ENCODE results near the gene SLC25A17. TPM values are rescaled to one million over a fixed set of nuclear protein-coding genes. Genes with fewer than 3 reads are reported as not detected.
A peak's percentile ranks its signal among the peaks of the same experiment; 100 is the strongest.
"Not testable (repeated sequence)": the region's sequence is repeated elsewhere in the genome, so short reads cannot be mapped to it uniquely, and the experiment has no call there.

The SLC25A17 gene
- total RNA-seq, 1 donor from 2014 or later: 26.2 TPM

GRCh38 chr22:40758851-40759250 lies 60.3 kb downstream of the SLC25A17 start:
- not testable (repeated sequence) for DNase-seq (ENCODE audit: low read depth)

- DNase-seq (ENCODE audit: low read depth): no peak
Observed at GRCh38 chr22:40758390-40758789, 60.8 kb downstream of the SLC25A17 start.

GRCh38 chr22:40757071-40757470 lies 62.1 kb downstream of the SLC25A17 start:
- no peak for DNase-seq (ENCODE audit: low read depth)

GRCh38 chr22:40753114-40753513 lies 66.0 kb downstream of the SLC25A17 start:
- no peak for DNase-seq (ENCODE audit: low read depth)

- DNase-seq (ENCODE audit: low read depth): no peak
Observed at GRCh38 chr22:40751250-40751649, 67.9 kb downstream of the SLC25A17 start.

- no peak for DNase-seq (ENCODE audit: low read depth)
Observed at GRCh38 chr22:40749829-40750228, 69.3 kb downstream of the SLC25A17 start.

GRCh38 chr22:40748388-40749355 lies 70.5 kb downstream of the SLC25A17 start:
- no peak for DNase-seq (ENCODE audit: low read depth)

- DNase-seq (ENCODE audit: low read depth): no peak
Observed at GRCh38 chr22:40747361-40747760, 71.8 kb downstream of the SLC25A17 start.

- no peak for DNase-seq (ENCODE audit: low read depth)
Observed at GRCh38 chr22:40746428-40747220, 72.5 kb downstream of the SLC25A17 start.

GRCh38 chr22:40743768-40744167 lies 75.4 kb downstream of the SLC25A17 start:
- DNase-seq (ENCODE audit: low read depth): no peak

GRCh38 chr22:40741116-40741515 lies 78.0 kb downstream of the SLC25A17 start:
- DNase-seq (ENCODE audit: low read depth): no peak

- DNase-seq (ENCODE audit: low read depth): peak; percentile 65
Observed at GRCh38 chr22:40739721-40740120, 79.4 kb downstream of the SLC25A17 start.

- no peak for DNase-seq (ENCODE audit: low read depth)
Observed at GRCh38 chr22:40733919-40734318, 85.2 kb downstream of the SLC25A17 start.

- no peak for DNase-seq (ENCODE audit: low read depth)
Observed at GRCh38 chr22:40732999-40733292, 86.2 kb downstream of the SLC25A17 start.

GRCh38 chr22:40729284-40729683 lies 89.9 kb downstream of the SLC25A17 start:
- no peak for DNase-seq (ENCODE audit: low read depth)

GRCh38 chr22:40728731-40729189 lies 90.4 kb downstream of the SLC25A17 start:
- DNase-seq (ENCODE audit: low read depth): peak; percentile 66

- no peak for DNase-seq (ENCODE audit: low read depth)
Observed at GRCh38 chr22:40727964-40728615, 91.1 kb downstream of the SLC25A17 start.

GRCh38 chr22:40727070-40727963 lies 91.8 kb downstream of the SLC25A17 start:
- no peak for DNase-seq (ENCODE audit: low read depth)

- no peak for DNase-seq (ENCODE audit: low read depth)
Observed at GRCh38 chr22:40726514-40726913, 92.6 kb downstream of the SLC25A17 start.

- DNase-seq (ENCODE audit: low read depth): no peak
Observed at GRCh38 chr22:40723396-40723933, 95.7 kb downstream of the SLC25A17 start.

All from myocyte (in vitro differentiated cells).